Spleen (tissue), 7 donors: Measurements from ENCODE around the gene LRRC8D.

Experiments used
- CTCF ChIP-seq, 11 experiments: fragments of 200-600 bp in 7 of 11; fragments of 450-650 bp in 4 of 11; sonication (generic) in 4 of 11; IDR thresholded peaks in 8 of 11; conservative IDR thresholded peaks in 3 of 11; 1 replicate in 7 of 11; 2 replicates in 4 of 11; pipeline versions ENCODE4 v1.4.0 to v1.8.0; 2016 to 2021; ENCODE audit warnings: antibody characterized with exemption in 11 of 11, inconsistent platforms in 4 of 11, mild to moderate bottlenecking in 1 of 11
- POLR2A ChIP-seq, 3 donors: fragments of 450-650 bp; IDR thresholded peaks; one replicate each; pipeline ENCODE4 v1.5.1; 2017; ENCODE audit warnings: antibody characterized with exemption in 3 of 3, mild to moderate bottlenecking in 1 of 3
- POLR2AphosphoS5 ChIP-seq, 3 donors: sonication (generic); formaldehyde crosslinking; IDR thresholded peaks; one replicate each; pipeline ENCODE4 v1.5.1; 2017; ENCODE audit warnings: antibody characterized with exemption in 3 of 3
- donor health status: DM: no; HTN: no; CAD: no; lungs with moderate emphysema.
- donor health status: DM: no; HTN: no; CAD: no.
- donor health status: DM: no; HTN: no; CAD: no.

GRCh38 chr1:89965193-89965768 is 144.4 kb downstream of the LRRC8D start:
- TF ChIP-seq CTCF (IDR thresholded peaks at IDR 0.05 in 8 of 11, conservative IDR thresholded peaks at IDR 0.05 in 3 of 11) (no peak), POLR2AphosphoS5 (IDR thresholded peaks at IDR 0.05) (no peak), POLR2A (IDR thresholded peaks at IDR 0.05) (no peak)
